Measurements from ENCODE around the gene TCF4.

DNA sequence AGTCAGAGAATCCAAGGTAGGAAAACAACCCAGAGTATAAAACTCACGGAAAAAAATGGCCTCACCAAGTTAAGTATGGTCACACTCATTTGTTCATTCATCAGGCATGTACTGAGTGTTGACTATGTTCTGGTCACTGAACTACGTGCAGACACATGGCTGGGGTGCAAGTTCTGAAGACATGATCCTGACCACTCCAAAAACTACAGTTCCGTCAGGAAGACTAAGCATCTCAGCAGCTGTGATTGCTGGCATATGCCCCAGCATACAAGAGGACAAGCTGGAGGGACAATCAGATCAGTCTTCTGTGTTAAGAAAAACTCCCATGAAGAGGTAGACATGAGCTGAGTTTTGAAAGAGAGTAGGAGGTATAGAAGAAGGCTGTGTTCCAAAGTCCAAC, 72.8 kb downstream of the TCF4 start:
- TF ChIP-seq, protein P1, sequence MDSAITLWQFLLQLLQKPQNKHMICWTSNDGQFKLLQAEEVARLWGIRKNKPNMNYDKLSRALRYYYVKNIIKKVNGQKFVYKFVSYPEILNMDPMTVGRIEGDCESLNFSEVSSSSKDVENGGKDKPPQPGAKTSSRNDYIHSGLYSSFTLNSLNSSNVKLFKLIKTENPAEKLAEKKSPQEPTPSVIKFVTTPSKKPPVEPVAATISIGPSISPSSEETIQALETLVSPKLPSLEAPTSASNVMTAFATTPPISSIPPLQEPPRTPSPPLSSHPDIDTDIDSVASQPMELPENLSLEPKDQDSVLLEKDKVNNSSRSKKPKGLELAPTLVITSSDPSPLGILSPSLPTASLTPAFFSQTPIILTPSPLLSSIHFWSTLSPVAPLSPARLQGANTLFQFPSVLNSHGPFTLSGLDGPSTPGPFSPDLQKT (IDR thresholded peaks at IDR 0.05; ENCODE audit: borderline replicate concordance, low read depth, low read length): no peak
- no peak for TF ChIP-seq ZNF292 (tag by site-specific recombination; IDR thresholded peaks at IDR 0.05; ENCODE audit: borderline replicate concordance, low read depth)
- TF ChIP-seq, protein P2, sequence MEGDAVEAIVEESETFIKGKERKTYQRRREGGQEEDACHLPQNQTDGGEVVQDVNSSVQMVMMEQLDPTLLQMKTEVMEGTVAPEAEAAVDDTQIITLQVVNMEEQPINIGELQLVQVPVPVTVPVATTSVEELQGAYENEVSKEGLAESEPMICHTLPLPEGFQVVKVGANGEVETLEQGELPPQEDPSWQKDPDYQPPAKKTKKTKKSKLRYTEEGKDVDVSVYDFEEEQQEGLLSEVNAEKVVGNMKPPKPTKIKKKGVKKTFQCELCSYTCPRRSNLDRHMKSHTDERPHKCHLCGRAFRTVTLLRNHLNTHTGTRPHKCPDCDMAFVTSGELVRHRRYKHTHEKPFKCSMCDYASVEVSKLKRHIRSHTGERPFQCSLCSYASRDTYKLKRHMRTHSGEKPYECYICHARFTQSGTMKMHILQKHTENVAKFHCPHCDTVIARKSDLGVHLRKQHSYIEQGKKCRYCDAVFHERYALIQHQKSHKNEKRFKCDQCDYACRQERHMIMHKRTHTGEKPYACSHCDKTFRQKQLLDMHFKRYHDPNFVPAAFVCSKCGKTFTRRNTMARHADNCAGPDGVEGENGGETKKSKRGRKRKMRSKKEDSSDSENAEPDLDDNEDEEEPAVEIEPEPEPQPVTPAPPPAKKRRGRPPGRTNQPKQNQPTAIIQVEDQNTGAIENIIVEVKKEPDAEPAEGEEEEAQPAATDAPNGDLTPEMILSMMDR (tag by site-specific recombination; IDR thresholded peaks at IDR 0.05): no peak
- no peak for TF ChIP-seq ZBTB48 (tag by site-specific recombination; IDR thresholded peaks at IDR 0.05)
- no peak for TF ChIP-seq HOXA7 (CRISPR knock-in tag; IDR thresholded peaks at IDR 0.05; ENCODE audit: borderline replicate concordance)
